ENCODE results near the gene NXN.

GRCh38 chr17:1022278-1023024 lies 42.9 kb upstream of the NXN start:
- TF ChIP-seq EZH2 (IDR thresholded peaks at IDR 0.05; ENCODE audit: insufficient read depth, poor library complexity, severe bottlenecking): no peak
- no peak for TF ChIP-seq EZH2phosphoT487 (IDR thresholded peaks at IDR 0.05; ENCODE audit: insufficient read depth, low read depth)

All from GM23248 (cell line).